SK-N-DZ (cell line): ENCODE data around the gene FURIN.
"Not testable (repeated sequence)": the region's sequence is repeated elsewhere in the genome, so short reads cannot be mapped to it uniquely, and the experiment has no call there.

Experiments
- DNase-seq: peaks from one replicate; pipeline ENCODE4 v3.0.0-alpha.2; 2015; ENCODE audit warnings: low spot score

FURIN gene

GRCh38 chr15:90882781-90883525 lies 14.6 kb downstream of the FURIN start:
- DNase-seq, result no peak

- DNase-seq, result no peak
Measured at GRCh38 chr15:90883526-90883975, 15.2 kb downstream of the FURIN start.

- DNase-seq, result no peak
Measured at GRCh38 chr15:90883976-90884718, 15.8 kb downstream of the FURIN start, which contains the start of gene FES. FES (plus strand) TSS chr15:90884504; CDS start chr15:90885046, 542 bp downstream.

DNA sequence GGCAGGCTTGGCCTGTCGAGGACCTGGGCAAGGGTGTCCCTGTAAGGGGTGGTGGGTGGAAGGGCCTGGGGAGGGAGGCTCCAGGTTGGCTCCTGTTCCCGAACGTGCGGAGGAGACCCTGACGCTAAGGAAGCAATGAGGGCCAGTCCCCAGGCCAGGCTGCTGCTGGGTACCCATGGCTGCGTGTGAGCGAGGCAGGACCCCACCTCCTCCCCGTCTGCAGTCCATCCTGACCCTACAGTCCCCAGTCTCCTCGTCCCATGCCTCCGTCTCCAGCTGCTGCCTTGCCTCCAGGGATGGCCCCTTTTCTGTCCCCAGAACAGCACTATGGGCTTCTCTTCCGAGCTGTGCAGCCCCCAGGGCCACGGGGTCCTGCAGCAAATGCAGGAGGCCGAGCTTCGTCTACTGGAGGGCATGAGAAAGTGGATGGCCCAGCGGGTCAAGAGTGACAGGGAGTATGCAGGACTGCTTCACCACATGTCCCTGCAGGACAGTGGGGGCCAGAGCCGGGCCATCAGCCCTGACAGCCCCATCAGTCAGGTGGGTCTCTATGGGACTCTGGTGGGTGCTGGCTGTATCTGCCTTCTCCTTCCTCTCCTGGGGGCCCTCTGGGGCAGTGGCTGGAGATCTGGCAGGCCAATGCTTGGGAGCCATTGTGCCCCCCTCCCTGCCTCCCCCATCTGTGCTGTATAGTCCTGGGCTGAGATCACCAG lies 16.5 kb downstream of the FURIN start:
- DNase-seq, result no peak

GRCh38 chr15:90885432-90886290 lies 17.3 kb downstream of the FURIN start:
- peak; percentile 68 for DNase-seq

GRCh38 chr15:90886291-90886614 lies 17.9 kb downstream of the FURIN start:
- no peak for DNase-seq

DNA sequence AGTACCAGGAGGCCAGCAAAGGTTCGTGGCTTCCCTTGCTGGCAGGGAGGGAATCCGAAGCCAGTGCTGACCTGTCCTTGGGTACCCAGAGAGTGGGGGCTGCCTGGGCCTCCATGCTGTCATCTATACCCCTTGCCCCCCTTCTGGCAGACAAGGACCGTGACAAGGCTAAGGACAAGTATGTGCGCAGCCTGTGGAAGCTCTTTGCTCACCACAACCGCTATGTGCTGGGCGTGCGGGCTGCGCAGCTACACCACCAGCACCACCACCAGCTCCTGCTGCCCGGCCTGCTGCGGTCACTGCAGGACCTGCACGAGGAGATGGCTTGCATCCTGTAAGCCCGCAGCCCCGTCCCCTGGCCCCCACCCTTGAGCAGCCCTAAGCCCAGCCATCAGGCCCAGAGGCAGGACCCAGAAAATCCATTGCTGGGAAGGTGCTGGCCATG lies 18.7 kb downstream of the FURIN start:
- DNase-seq, result no peak

DNA sequence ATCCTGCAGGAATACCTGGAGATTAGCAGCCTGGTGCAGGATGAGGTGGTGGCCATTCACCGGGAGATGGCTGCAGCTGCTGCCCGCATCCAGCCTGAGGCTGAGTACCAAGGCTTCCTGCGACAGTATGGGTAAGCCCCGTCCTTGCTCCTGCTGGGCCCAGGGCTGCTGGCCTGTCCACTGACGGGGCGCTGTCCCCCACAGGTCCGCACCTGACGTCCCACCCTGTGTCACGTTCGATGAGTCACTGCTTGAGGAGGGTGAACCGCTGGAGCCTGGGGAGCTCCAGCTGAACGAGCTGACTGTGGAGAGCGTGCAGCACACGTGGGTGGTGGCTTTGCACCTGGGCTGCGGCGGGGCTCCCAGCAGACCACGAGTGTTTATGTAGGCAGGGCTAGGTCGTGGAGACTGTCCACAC lies 20.9 kb downstream of the FURIN start:
- DNase-seq, result no peak

GRCh38 chr15:90889736-90890456 lies 21.5 kb downstream of the FURIN start:
- no peak for DNase-seq

DNA sequence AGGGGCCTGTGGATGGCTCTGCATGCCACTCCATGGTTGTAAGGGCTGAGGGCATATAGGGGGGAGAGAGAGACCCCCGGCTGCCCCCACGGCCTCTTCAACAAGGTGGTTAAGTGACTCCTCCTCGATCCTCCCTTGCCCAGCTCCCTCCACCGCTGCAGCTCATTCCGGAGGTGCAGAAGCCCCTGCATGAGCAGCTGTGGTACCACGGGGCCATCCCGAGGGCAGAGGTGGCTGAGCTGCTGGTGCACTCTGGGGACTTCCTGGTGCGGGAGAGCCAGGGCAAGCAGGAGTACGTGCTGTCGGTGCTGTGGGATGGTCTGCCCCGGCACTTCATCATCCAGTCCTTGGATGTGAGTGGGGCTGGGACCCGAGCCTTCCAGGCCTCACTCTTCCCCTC lies 22.5 kb downstream of the FURIN start:
- DNase-seq, result no peak

- no peak for DNase-seq
Measured at GRCh38 chr15:90891346-90891949, 23.1 kb downstream of the FURIN start.

DNA sequence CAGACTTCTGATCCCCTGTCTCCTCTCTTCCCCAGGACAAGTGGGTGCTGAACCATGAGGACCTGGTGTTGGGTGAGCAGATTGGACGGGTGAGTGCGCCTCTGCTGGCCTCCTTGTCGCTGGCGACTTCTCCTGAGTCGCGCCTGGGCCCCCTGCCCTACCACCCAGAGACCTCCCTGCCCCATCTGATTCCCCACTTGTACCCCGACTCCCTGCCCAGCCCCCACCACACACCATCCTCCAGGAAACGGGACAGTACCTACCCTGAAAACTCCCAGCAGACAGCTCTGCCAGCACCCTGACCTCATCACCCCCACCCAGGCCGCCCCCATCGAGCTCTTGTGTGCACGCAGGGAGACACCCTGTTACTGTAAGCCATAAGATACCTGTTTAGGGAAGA lies 23.6 kb downstream of the FURIN start:
- no peak for DNase-seq

GRCh38 chr15:90892498-90893174 lies 24.2 kb downstream of the FURIN start:
- no peak for DNase-seq

GRCh38 chr15:90893175-90894090 lies 25.0 kb downstream of the FURIN start:
- peak; percentile 69 for DNase-seq

DNA sequence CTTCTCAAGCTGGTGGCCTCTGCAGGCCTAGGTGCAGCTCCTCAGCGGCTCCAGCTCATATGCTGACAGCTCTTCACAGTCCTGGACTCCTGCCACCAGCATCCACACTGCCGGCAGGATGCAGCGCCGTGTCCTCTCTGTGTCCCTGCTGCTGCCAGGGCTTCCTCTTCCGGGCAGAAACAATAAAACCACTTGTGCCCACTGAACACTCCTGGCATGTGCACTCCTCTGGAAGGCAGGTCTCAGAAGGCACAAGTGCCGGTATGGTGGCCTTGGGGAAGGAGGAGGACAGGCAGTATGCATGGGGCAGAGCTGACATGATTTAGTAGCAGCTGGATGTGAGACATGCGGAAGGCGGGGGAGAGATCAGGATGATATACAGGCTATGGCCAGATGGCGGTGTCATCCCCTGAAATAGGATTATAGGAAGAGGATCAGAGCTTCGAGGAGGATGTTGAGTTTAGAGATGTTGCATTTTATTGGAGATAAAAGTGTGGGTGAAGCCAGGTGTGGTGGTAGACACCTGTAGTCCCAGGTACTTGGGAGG lies 27.3 kb downstream of the FURIN start:
- DNase-seq, result peak; percentile 83

- not testable (repeated sequence) for DNase-seq
Measured at GRCh38 chr15:90897131-90897655, 28.8 kb downstream of the FURIN start.

DNA sequence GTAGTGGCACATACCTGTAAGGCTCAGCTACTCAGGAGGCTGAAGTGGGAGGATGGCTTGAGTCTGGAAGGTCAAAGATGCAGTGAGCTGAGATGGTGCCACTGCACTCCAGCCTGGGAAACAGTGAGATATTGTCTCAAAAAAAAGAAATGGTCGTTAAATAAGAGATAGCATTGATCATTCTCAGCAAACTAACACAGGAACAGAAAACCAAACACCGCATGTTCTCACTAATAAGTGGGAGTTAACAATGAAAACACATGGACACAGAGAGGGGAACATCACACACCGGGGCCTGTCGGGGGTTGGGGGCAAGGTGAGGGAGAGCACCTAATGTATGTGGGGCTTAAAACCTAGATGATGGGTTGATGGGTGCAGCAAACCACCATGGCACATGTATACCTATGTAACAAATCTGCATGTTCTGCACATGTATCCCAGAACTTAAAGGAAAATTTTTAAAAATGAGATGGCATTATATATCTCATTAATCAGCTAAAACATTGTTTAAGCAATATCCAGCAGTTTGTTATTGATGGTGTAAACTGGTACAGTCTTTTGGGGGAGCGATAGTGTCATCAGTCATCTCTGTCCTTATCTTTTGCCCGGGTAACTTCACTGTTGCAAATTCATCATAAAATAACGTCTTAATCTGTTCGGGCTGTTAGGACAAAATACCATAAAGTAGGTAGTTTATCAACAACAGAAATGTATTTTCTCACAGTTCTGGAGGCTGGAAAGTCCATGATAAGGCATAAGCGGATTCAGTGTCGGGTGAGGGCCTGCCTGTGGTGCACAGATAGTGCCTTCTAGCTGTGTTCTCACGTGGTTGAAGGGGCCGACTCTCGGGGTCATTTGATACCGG lies 33.0 kb downstream of the FURIN start:
- DNase-seq, result no peak
